GM23338 (cell line): Measurements from ENCODE around the gene SEC63.

ENCODE experiments used
- CREB1 ChIP-seq: fragments of 250-450 bp; sonication (Bioruptor Pico); IDR thresholded peaks from 2 replicates; pipeline ENCODE4 v1.5.0; 2020; ENCODE audit warnings: low read depth, mild to moderate bottlenecking, moderate library complexity
- EZH2 ChIP-seq: fragments of 200-600 bp; sonication (generic); IDR thresholded peaks from one replicate; pipeline ENCODE4 v1.8.0; 2017; ENCODE audit warnings: antibody characterized with exemption, mild to moderate bottlenecking, low read depth; ENCODE audit not compliant: unreplicated experiment
- EZH2phosphoT487 ChIP-seq: fragments of 200-600 bp; sonication (generic); IDR thresholded peaks from one replicate; pipeline ENCODE4 v1.8.1; 2018; ENCODE audit warnings: antibody characterized with exemption; ENCODE audit not compliant: unreplicated experiment
- JUNB ChIP-seq: IDR thresholded peaks from one replicate; pipeline ENCODE4 v1.6.1; 2016; ENCODE audit warnings: antibody characterized with exemption; ENCODE audit not compliant: unreplicated experiment
- NANOG ChIP-seq: IDR thresholded peaks from 2 replicates; pipeline ENCODE4 v1.6.1; 2016; ENCODE audit warnings: antibody characterized with exemption, borderline replicate concordance
- POLR2AphosphoS5 ChIP-seq: IDR thresholded peaks from 2 replicates; pipeline ENCODE4 v1.6.1; 2016; ENCODE audit warnings: antibody characterized with exemption, low read depth
- STAT1 ChIP-seq: IDR thresholded peaks from one replicate; pipeline ENCODE4 v1.6.1; 2016; ENCODE audit warnings: antibody characterized with exemption; ENCODE audit not compliant: unreplicated experiment
- ZNF331 ChIP-seq: fragments of 250-450 bp; sonication (Bioruptor Pico); IDR thresholded peaks from 2 replicates; pipeline ENCODE4 v1.5.0; 2020; ENCODE audit warnings: low read depth, mild to moderate bottlenecking, moderate library complexity
- TF ChIP-seq, protein P1 (sequence below), 2 experiments: fragments of 200-600 bp in 1 of 2; sonication (generic) in 1 of 2; conservative IDR thresholded peaks; 2 replicates each; pipeline versions ENCODE4 v1.5.1 to v1.6.1; 2016 to 2017; ENCODE audit warnings: antibody characterized with exemption in 2 of 2, low read depth in 2 of 2, mild to moderate bottlenecking in 2 of 2, moderate library complexity in 1 of 2
- TF ChIP-seq, protein P2 (sequence below): IDR thresholded peaks from one replicate; pipeline ENCODE4 v1.6.1; 2018; ENCODE audit warnings: antibody characterized with exemption; ENCODE audit not compliant: unreplicated experiment
- TF ChIP-seq, protein P3 (sequence below): IDR thresholded peaks from 2 replicates; pipeline ENCODE4 v1.6.1; 2016; ENCODE audit warnings: antibody characterized with exemption
- TF ChIP-seq, protein P4 (sequence below): fragments of 250-450 bp; sonication (Bioruptor Pico); IDR thresholded peaks from 2 replicates; pipeline ENCODE4 v1.5.0; 2020; ENCODE audit warnings: mild to moderate bottlenecking, moderate library complexity

DNA sequence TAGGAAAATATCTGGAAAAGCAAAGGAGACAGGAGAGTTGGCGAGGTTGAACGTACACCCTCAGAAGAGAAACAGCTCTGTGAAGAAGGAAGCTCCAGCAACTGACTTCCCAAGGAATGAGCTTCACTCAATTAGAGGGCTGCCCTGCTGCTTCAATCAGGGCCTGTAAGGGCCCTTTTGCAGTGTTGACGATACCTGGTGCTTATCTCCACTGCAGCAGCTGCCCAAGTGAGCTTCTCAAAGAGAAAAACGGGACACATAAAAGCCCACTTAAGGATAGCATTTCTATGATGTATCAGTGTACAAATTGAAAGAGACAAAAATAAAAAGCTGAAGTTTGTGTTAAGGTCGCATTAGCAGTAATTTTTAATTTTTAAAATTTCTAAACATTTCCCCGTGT, 16.4 kb downstream of the SEC63 start:
- TF ChIP-seq, protein P1, sequence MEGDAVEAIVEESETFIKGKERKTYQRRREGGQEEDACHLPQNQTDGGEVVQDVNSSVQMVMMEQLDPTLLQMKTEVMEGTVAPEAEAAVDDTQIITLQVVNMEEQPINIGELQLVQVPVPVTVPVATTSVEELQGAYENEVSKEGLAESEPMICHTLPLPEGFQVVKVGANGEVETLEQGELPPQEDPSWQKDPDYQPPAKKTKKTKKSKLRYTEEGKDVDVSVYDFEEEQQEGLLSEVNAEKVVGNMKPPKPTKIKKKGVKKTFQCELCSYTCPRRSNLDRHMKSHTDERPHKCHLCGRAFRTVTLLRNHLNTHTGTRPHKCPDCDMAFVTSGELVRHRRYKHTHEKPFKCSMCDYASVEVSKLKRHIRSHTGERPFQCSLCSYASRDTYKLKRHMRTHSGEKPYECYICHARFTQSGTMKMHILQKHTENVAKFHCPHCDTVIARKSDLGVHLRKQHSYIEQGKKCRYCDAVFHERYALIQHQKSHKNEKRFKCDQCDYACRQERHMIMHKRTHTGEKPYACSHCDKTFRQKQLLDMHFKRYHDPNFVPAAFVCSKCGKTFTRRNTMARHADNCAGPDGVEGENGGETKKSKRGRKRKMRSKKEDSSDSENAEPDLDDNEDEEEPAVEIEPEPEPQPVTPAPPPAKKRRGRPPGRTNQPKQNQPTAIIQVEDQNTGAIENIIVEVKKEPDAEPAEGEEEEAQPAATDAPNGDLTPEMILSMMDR (conservative IDR thresholded peaks at IDR 0.05; ENCODE audit: low read depth in 2 of 2) = no peak
- no peak for TF ChIP-seq POLR2AphosphoS5
- no peak for TF ChIP-seq CREB1 (CRISPR knock-in tag)
- no peak for TF ChIP-seq EZH2
- no peak for TF ChIP-seq JUNB
- TF ChIP-seq, protein P2, sequence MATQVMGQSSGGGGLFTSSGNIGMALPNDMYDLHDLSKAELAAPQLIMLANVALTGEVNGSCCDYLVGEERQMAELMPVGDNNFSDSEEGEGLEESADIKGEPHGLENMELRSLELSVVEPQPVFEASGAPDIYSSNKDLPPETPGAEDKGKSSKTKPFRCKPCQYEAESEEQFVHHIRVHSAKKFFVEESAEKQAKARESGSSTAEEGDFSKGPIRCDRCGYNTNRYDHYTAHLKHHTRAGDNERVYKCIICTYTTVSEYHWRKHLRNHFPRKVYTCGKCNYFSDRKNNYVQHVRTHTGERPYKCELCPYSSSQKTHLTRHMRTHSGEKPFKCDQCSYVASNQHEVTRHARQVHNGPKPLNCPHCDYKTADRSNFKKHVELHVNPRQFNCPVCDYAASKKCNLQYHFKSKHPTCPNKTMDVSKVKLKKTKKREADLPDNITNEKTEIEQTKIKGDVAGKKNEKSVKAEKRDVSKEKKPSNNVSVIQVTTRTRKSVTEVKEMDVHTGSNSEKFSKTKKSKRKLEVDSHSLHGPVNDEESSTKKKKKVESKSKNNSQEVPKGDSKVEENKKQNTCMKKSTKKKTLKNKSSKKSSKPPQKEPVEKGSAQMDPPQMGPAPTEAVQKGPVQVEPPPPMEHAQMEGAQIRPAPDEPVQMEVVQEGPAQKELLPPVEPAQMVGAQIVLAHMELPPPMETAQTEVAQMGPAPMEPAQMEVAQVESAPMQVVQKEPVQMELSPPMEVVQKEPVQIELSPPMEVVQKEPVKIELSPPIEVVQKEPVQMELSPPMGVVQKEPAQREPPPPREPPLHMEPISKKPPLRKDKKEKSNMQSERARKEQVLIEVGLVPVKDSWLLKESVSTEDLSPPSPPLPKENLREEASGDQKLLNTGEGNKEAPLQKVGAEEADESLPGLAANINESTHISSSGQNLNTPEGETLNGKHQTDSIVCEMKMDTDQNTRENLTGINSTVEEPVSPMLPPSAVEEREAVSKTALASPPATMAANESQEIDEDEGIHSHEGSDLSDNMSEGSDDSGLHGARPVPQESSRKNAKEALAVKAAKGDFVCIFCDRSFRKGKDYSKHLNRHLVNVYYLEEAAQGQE = no peak
- TF ChIP-seq, protein P3, sequence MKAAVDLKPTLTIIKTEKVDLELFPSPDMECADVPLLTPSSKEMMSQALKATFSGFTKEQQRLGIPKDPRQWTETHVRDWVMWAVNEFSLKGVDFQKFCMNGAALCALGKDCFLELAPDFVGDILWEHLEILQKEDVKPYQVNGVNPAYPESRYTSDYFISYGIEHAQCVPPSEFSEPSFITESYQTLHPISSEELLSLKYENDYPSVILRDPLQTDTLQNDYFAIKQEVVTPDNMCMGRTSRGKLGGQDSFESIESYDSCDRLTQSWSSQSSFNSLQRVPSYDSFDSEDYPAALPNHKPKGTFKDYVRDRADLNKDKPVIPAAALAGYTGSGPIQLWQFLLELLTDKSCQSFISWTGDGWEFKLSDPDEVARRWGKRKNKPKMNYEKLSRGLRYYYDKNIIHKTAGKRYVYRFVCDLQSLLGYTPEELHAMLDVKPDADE = no peak
- TF ChIP-seq NANOG = no peak
- no peak for TF ChIP-seq ZNF331 (CRISPR knock-in tag)
- no peak for TF ChIP-seq EZH2phosphoT487
- TF ChIP-seq, protein P4, sequence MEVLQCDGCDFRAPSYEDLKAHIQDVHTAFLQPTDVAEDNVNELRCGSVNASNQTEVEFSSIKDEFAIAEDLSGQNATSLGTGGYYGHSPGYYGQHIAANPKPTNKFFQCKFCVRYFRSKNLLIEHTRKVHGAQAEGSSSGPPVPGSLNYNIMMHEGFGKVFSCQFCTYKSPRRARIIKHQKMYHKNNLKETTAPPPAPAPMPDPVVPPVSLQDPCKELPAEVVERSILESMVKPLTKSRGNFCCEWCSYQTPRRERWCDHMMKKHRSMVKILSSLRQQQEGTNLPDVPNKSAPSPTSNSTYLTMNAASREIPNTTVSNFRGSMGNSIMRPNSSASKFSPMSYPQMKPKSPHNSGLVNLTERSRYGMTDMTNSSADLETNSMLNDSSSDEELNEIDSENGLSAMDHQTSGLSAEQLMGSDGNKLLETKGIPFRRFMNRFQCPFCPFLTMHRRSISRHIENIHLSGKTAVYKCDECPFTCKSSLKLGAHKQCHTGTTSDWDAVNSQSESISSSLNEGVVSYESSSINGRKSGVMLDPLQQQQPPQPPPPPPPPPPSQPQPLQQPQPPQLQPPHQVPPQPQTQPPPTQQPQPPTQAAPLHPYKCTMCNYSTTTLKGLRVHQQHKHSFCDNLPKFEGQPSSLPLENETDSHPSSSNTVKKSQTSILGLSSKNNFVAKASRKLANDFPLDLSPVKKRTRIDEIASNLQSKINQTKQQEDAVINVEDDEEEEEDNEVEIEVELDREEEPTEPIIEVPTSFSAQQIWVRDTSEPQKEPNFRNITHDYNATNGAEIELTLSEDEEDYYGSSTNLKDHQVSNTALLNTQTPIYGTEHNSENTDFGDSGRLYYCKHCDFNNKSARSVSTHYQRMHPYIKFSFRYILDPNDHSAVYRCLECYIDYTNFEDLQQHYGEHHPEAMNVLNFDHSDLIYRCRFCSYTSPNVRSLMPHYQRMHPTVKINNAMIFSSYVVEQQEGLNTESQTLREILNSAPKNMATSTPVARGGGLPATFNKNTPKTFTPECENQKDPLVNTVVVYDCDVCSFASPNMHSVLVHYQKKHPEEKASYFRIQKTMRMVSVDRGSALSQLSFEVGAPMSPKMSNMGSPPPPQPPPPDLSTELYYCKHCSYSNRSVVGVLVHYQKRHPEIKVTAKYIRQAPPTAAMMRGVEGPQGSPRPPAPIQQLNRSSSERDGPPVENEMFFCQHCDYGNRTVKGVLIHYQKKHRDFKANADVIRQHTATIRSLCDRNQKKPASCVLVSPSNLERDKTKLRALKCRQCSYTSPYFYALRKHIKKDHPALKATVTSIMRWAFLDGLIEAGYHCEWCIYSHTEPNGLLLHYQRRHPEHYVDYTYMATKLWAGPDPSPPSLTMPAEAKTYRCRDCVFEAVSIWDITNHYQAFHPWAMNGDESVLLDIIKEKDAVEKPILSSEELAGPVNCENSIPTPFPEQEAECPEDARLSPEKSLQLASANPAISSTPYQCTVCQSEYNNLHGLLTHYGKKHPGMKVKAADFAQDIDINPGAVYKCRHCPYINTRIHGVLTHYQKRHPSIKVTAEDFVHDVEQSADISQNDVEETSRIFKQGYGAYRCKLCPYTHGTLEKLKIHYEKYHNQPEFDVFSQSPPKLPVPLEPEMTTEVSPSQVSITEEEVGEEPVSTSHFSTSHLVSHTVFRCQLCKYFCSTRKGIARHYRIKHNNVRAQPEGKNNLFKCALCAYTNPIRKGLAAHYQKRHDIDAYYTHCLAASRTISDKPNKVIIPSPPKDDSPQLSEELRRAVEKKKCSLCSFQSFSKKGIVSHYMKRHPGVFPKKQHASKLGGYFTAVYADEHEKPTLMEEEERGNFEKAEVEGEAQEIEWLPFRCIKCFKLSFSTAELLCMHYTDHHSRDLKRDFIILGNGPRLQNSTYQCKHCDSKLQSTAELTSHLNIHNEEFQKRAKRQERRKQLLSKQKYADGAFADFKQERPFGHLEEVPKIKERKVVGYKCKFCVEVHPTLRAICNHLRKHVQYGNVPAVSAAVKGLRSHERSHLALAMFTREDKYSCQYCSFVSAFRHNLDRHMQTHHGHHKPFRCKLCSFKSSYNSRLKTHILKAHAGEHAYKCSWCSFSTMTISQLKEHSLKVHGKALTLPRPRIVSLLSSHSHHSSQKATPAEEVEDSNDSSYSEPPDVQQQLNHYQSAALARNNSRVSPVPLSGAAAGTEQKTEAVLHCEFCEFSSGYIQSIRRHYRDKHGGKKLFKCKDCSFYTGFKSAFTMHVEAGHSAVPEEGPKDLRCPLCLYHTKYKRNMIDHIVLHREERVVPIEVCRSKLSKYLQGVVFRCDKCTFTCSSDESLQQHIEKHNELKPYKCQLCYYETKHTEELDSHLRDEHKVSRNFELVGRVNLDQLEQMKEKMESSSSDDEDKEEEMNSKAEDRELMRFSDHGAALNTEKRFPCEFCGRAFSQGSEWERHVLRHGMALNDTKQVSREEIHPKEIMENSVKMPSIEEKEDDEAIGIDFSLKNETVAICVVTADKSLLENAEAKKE (CRISPR knock-in tag) = no peak
- TF ChIP-seq STAT1 = no peak
